ENCODE data around the gene KDM2B.
A peak's percentile ranks its signal among the peaks of the same experiment; 100 is the strongest.

The KDM2B gene

DNA sequence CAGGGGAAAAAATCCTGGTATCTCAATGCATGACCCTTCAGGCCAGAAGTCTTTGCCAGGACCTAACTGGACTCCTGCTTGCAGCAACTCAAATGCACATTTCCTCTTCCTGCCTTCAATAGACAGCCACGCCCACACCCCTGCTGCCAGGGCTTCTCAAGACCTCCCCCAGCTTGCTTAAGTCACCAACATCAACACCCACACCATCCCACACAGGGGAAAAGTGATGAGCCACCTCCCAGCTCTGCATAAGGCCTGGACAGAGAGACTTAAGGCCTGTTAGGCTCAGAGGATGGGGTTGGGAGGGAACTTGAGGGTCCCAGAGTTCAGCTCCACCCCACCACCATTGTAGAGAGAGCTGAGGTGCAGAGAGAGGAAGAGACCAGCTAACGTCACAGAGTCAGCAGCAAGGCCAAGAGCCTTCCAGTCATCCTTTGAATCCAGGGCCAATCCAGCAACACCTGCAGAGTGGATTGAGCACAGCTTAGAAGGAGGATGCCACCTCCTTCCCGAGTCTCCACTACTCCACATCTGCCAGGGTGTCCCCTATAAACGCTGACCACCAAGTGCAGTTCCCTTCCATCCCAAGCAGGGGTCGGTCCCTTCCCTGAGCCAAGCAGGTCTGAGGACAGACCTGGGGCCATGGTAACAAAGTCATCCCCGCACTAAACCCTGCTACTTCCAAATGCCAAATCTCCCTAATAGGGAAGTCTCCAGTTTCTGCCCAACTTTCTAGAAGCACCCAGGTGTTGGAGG, 50.0 kb downstream of the KDM2B start:
- Histone ChIP-seq H3K4me2 (ENCODE audit: low read length) (peak overlapping the region; percentile 96), H4K20me1 (ENCODE audit: insufficient read depth, low read length) (peaks cover 56% of the 10 kb centered on the region), H3K4me3 (ENCODE audit: low read length) (peak overlapping the region; percentile 76), H3K27me3 (ENCODE audit: low read depth, low read length) (no peaks in the 10 kb centered on the region), H3K79me2 (ENCODE audit: low read length) (peaks cover 98% of the 10 kb centered on the region), H3K4me1 (ENCODE audit: low read length) (peaks cover 74% of the 10 kb centered on the region), H3K27ac (ENCODE audit: low read length) (peak overlapping the region; percentile 94), H3K9ac (ENCODE audit: low read length) (peak overlapping the region; percentile 96), H3K9me3 (ENCODE audit: insufficient read depth, low read length) (no peaks in the 10 kb centered on the region), H3K36me3 (replicated peaks; ENCODE audit: low read depth, low read length) (peaks cover 53% of the 10 kb centered on the region), H2AFZ (ENCODE audit: low read depth, low read length) (no peak overlapping the region)
- no peak for TF ChIP-seq EZH2phosphoT487 (IDR thresholded peaks at IDR 0.05; ENCODE audit: low read depth)
- TF ChIP-seq, protein P1, sequence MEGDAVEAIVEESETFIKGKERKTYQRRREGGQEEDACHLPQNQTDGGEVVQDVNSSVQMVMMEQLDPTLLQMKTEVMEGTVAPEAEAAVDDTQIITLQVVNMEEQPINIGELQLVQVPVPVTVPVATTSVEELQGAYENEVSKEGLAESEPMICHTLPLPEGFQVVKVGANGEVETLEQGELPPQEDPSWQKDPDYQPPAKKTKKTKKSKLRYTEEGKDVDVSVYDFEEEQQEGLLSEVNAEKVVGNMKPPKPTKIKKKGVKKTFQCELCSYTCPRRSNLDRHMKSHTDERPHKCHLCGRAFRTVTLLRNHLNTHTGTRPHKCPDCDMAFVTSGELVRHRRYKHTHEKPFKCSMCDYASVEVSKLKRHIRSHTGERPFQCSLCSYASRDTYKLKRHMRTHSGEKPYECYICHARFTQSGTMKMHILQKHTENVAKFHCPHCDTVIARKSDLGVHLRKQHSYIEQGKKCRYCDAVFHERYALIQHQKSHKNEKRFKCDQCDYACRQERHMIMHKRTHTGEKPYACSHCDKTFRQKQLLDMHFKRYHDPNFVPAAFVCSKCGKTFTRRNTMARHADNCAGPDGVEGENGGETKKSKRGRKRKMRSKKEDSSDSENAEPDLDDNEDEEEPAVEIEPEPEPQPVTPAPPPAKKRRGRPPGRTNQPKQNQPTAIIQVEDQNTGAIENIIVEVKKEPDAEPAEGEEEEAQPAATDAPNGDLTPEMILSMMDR (IDR thresholded peaks at IDR 0.05; ENCODE audit: low read depth, low read length), result no peak

GRCh38 chr12:121529184-121529583, 51.6 kb downstream of the KDM2B start:
- no peaks in the 10 kb centered on the region for H3K9me3 ChIP-seq (ENCODE audit: insufficient read depth, low read length)
- TF ChIP-seq, protein P1 (IDR thresholded peaks at IDR 0.05; ENCODE audit: low read depth, low read length), result no peak
- TF ChIP-seq EZH2phosphoT487 (IDR thresholded peaks at IDR 0.05; ENCODE audit: low read depth), result no peak
- peaks cover 72% of the 10 kb centered on the region for H4K20me1 ChIP-seq (ENCODE audit: insufficient read depth, low read length)
- H3K27me3 ChIP-seq (ENCODE audit: low read depth, low read length), result no peaks in the 10 kb centered on the region
- H3K9ac ChIP-seq (ENCODE audit: low read length), result no peak overlapping the region
- peak overlapping the region; percentile 37 for H3K27ac ChIP-seq (ENCODE audit: low read length)
- peaks cover 98% of the 10 kb centered on the region for H3K79me2 ChIP-seq (ENCODE audit: low read length)
- H3K4me2 ChIP-seq (ENCODE audit: low read length), result peak overlapping the region; percentile 36
- peaks cover 62% of the 10 kb centered on the region for H3K36me3 ChIP-seq (replicated peaks; ENCODE audit: low read depth, low read length)
- no peak overlapping the region for H2AFZ ChIP-seq (ENCODE audit: low read depth, low read length)
- peaks cover 78% of the 10 kb centered on the region for H3K4me1 ChIP-seq (ENCODE audit: low read length)
- H3K4me3 ChIP-seq (ENCODE audit: low read length), result peak overlapping the region; percentile 32; the same call in 1 of the 2 replicates

GRCh38 chr12:121525411-121525810, 55.4 kb downstream of the KDM2B start:
- Histone ChIP-seq H3K27me3 (ENCODE audit: low read depth, low read length) (no peaks in the 10 kb centered on the region), H3K79me2 (ENCODE audit: low read length) (peaks cover 98% of the 10 kb centered on the region), H3K4me1 (ENCODE audit: low read length) (peaks cover 86% of the 10 kb centered on the region), H4K20me1 (ENCODE audit: insufficient read depth, low read length) (peaks cover 79% of the 10 kb centered on the region), H3K27ac (ENCODE audit: low read length) (peak overlapping the region; percentile 88), H3K36me3 (replicated peaks; ENCODE audit: low read depth, low read length) (peaks cover 51% of the 10 kb centered on the region), H3K9me3 (ENCODE audit: insufficient read depth, low read length) (no peaks in the 10 kb centered on the region), H3K4me3 (ENCODE audit: low read length) (peak overlapping the region; percentile 58; the same call in 1 of the 2 replicates), H2AFZ (ENCODE audit: low read depth, low read length) (no peak overlapping the region), H3K9ac (ENCODE audit: low read length) (peak overlapping the region; percentile 52; the same call in 1 of the 2 replicates), H3K4me2 (ENCODE audit: low read length) (peak overlapping the region; percentile 81)
- TF ChIP-seq EZH2phosphoT487 (IDR thresholded peaks at IDR 0.05; ENCODE audit: low read depth), result no peak
- TF ChIP-seq, protein P1 (IDR thresholded peaks at IDR 0.05; ENCODE audit: low read depth, low read length), result no peak

DNA sequence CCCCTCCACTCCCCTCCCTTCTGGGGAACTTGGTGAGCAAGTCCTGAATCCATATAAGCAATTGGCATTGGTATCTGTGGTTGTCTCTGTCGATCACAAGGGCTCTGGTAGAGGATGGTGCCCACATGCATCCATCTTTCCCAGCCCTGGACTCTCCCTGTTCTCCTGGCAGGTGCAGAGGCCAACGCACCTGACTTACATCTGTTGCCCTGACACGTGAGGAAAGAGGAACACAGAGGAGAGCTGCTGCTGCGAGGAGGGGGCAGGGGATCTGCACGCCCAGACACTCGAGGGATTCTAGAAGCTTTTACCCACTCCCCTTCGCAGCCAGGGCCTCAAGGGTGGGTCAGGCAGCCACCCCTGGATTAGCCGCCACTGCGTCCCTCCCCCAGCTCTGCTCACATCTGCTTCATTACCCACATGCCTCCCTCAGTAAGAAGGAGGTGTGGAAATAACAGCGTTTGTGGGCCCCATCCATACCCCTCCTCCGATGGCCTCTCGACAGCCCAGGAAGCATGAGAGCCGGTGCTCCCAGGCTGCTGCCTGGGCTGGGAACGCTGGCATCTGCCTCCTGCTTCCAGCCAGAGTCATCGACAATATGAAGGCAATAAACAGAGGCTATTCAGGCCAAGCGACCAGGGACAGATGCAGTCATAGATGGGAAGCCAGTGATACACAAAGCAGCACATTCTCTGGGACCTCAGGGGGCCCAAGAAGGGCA, 56.5 kb downstream of the KDM2B start:
- peaks cover 85% of the 10 kb centered on the region for H3K4me1 ChIP-seq (ENCODE audit: low read length)
- H3K4me2 ChIP-seq (ENCODE audit: low read length), result peak overlapping the region; percentile 81
- H3K9me3 ChIP-seq (ENCODE audit: insufficient read depth, low read length), result no peaks in the 10 kb centered on the region
- peaks cover 98% of the 10 kb centered on the region for H3K79me2 ChIP-seq (ENCODE audit: low read length)
- TF ChIP-seq, protein P1 (IDR thresholded peaks at IDR 0.05; ENCODE audit: low read depth, low read length), result no peak
- TF ChIP-seq EZH2phosphoT487 (IDR thresholded peaks at IDR 0.05; ENCODE audit: low read depth), result no peak
- H3K4me3 ChIP-seq (ENCODE audit: low read length), result peak overlapping the region; percentile 58
- no peaks in the 10 kb centered on the region for H3K27me3 ChIP-seq (ENCODE audit: low read depth, low read length)
- no peak overlapping the region for H2AFZ ChIP-seq (ENCODE audit: low read depth, low read length)
- peak overlapping the region; percentile 52 for H3K9ac ChIP-seq (ENCODE audit: low read length)
- peaks cover 76% of the 10 kb centered on the region for H4K20me1 ChIP-seq (ENCODE audit: insufficient read depth, low read length)
- peak overlapping the region; percentile 88 for H3K27ac ChIP-seq (ENCODE audit: low read length)
- peaks cover 60% of the 10 kb centered on the region for H3K36me3 ChIP-seq (replicated peaks; ENCODE audit: low read depth, low read length)

All from OCI-LY3 (cell line).